Measurements from ENCODE around the gene PAX5. TPM values are rescaled to one million over a fixed set of nuclear protein-coding genes. Genes with fewer than 3 reads are reported as not detected.

Gene PAX5
- total RNA-seq, 4 donors from 2014 or later, result under 0.01 to 0.29 TPM; not detected in 2

GRCh38 chr9:36961051-36961450 lies 73.0 kb downstream of the PAX5 start:
- 76% methylated on average over 4 of the region's 4 CpGs; no CpG with 5 or more reads in 1 of the 2 donors for WGBS, 2 donors
- Histone ChIP-seq H3K4me1 (peaks cover 0 to 10% (median 9%) of the 10 kb centered on the region in 3 donors), H3K27me3 (peaks cover 0 to 18% (median 0%) of the 10 kb centered on the region in 4 donors), H3K9me3 (no peaks in the 10 kb centered on the region), H3K36me3 (no peaks in the 10 kb centered on the region), H3K4me3 (no peak overlapping the region), H3K27ac (no peak overlapping the region)
- TF ChIP-seq, protein P1, sequence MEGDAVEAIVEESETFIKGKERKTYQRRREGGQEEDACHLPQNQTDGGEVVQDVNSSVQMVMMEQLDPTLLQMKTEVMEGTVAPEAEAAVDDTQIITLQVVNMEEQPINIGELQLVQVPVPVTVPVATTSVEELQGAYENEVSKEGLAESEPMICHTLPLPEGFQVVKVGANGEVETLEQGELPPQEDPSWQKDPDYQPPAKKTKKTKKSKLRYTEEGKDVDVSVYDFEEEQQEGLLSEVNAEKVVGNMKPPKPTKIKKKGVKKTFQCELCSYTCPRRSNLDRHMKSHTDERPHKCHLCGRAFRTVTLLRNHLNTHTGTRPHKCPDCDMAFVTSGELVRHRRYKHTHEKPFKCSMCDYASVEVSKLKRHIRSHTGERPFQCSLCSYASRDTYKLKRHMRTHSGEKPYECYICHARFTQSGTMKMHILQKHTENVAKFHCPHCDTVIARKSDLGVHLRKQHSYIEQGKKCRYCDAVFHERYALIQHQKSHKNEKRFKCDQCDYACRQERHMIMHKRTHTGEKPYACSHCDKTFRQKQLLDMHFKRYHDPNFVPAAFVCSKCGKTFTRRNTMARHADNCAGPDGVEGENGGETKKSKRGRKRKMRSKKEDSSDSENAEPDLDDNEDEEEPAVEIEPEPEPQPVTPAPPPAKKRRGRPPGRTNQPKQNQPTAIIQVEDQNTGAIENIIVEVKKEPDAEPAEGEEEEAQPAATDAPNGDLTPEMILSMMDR (IDR thresholded peaks at IDR 0.05), result no peak
- no peak for TF ChIP-seq POLR2A (IDR thresholded peaks at IDR 0.05)
- intact Hi-C loops (cut with DNase I), result no loop called here
- no peak for DNase-seq

- no peak for DNase-seq
- intact Hi-C loops (cut with DNase I), result no loop called here
- Histone ChIP-seq H3K36me3 (no peaks in the 10 kb centered on the region), H3K4me3 (no peak overlapping the region), H3K27me3 (peaks cover 0 to 21% (median 0%) of the 10 kb centered on the region in 4 donors), H3K27ac (no peak overlapping the region), H3K9me3 (no peaks in the 10 kb centered on the region), H3K4me1 (peaks cover 0 to 10% (median 9%) of the 10 kb centered on the region in 3 donors)
- no peak for TF ChIP-seq POLR2A (IDR thresholded peaks at IDR 0.05)
- WGBS, 2 donors, result 90 to 97% methylated on average over 7 of the region's 7 CpGs
Observed at GRCh38 chr9:36960575-36960955, 73.5 kb downstream of the PAX5 start.

DNA sequence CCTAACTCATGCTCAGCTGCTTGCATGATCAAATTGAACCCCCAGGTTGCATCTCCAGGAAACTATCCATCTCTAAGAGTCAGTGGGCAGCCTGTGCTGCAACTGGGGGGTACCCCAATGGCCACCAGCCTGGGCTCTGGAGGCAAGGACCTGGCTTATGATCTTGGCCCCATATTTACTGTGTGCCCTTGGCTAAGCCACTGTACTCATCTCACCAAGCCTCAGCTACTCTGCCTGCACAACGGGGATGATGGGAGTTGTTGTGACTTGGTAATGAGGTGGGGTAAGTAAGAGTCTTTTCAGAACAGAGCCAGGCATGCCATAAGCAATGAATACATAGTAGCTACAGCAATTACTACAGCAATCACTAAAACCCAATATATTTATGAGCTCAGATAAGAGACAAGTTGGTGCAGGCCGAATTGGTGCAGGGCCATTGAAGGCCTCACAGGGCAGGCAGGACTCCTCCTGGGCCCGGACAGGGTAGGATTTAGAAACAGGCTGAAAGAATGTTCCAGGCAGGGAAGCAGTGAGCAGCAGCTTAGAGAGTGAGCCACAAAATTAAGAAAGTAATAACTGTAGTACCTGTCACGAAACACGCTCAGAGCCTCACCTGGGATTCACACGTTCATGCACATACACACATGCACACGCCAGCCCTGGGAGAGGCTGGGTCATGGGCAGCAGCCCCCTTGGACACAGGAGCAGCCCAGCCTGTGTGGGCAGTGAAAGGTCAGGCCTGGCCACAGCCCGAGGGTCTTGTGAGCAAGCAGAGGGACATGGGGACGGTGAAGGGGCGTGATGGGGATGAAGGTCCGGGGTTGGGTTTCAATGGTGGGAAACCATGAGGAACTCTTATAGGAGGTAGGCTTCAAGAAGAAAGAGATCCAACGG lies 74.1 kb downstream of the PAX5 start:
- no peak for TF ChIP-seq POLR2A (IDR thresholded peaks at IDR 0.05)
- TF ChIP-seq, protein P1 (IDR thresholded peaks at IDR 0.05), result no peak
- no peak overlapping the region for H3K4me3 ChIP-seq
- peaks cover 0 to 28% (median 0%) of the 10 kb centered on the region in 4 donors for H3K27me3 ChIP-seq
- H3K27ac ChIP-seq, result no peak overlapping the region
- H3K9me3 ChIP-seq, result no peaks in the 10 kb centered on the region
- 55 to 73% methylated on average over 10 to 12 of the region's 12 CpGs for WGBS, 2 donors
- intact Hi-C loops (cut with DNase I), result no loop called here
- H3K36me3 ChIP-seq, result no peaks in the 10 kb centered on the region
- H3K4me1 ChIP-seq, result peaks cover 0 to 10% (median 9%) of the 10 kb centered on the region in 3 donors
- no peak for DNase-seq

DNA sequence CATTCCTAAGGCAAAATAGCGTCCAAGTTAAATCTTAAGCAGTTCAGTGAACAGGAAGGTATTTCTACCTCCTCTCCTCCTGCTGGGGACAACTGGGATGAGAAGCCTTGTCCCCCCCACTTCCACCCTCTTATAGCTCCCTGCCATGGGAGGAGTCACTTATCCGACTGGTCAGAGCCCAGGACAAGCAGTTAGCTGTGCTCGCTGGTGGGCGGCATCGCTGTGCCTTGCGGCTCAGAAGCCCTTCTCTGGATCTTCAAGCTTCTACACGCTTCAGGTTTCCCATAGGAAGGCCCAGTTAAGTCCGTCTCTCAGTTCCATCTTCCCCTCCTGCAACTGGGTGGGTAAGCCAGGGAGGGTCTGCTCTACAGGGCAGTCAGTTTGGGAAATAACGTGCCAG lies 77.2 kb downstream of the PAX5 start:
- no peaks in the 10 kb centered on the region for H3K36me3 ChIP-seq
- DNase-seq, result no peak
- peaks cover 0 to 40% (median 0%) of the 10 kb centered on the region in 4 donors for H3K27me3 ChIP-seq
- TF ChIP-seq POLR2A (IDR thresholded peaks at IDR 0.05), result no peak
- TF ChIP-seq, protein P1 (IDR thresholded peaks at IDR 0.05), result no peak
- WGBS, 2 donors, result 79 to 86% methylated on average over 9 of the region's 9 CpGs
- intact Hi-C loops (cut with DNase I), result no loop called here
- no peak overlapping the region for H3K27ac ChIP-seq
- H3K4me3 ChIP-seq, result no peak overlapping the region
- H3K4me1 ChIP-seq, result peaks cover 0 to 10% (median 9%) of the 10 kb centered on the region in 3 donors
- H3K9me3 ChIP-seq, result no peaks in the 10 kb centered on the region

DNA sequence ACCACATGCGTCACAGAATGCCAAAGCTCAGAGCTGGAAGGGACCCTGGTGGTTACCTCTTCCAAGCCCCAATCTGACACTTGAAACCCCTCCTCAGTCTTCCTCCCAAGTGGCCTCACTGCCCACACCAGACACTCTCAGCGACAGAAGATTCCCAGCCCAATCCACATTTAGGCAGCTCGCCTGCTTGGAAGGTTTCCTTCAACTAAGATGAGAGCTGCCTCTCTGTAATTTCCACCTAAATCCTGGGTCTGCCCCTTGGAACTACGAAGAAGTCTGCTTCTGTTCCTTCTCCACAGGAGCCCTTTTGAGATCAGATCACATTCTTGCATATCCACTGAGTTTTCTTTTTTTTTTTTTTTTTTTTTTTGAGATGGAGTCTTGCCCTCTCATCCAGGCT lies 83.7 kb downstream of the PAX5 start:
- no peak for DNase-seq
- peaks cover 0 to 2% (median 0%) of the 10 kb centered on the region in 3 donors for H3K4me1 ChIP-seq
- no peaks in the 10 kb centered on the region for H3K36me3 ChIP-seq
- H3K9me3 ChIP-seq, result no peaks in the 10 kb centered on the region
- TF ChIP-seq, protein P1 (IDR thresholded peaks at IDR 0.05), result no peak
- TF ChIP-seq POLR2A (IDR thresholded peaks at IDR 0.05), result no peak
- WGBS, 2 donors, result 67 to 71% methylated on average over 4 of the region's 4 CpGs
- H3K27ac ChIP-seq, result no peak overlapping the region
- peaks cover 0 to 36% (median 0%) of the 10 kb centered on the region in 4 donors for H3K27me3 ChIP-seq
- intact Hi-C loops (cut with DNase I), result no loop called here
- H3K4me3 ChIP-seq, result no peak overlapping the region

All from esophagus squamous epithelium (tissue), 5 donors.